H9 (cell line): ENCODE measurements around the gene SLC12A3. TPM values are rescaled to one million over a fixed set of nuclear protein-coding genes. Genes with fewer than 3 reads are reported as not detected.
A peak's percentile ranks its signal among the peaks of the same experiment; 100 is the strongest.

ENCODE experiments used
- DNase-seq: peaks from one replicate; pipeline ENCODE4 v3.0.0-alpha.2; 2017
- H2AFZ ChIP-seq: one replicate; pipeline ENCODE4 v1.6.1; 2013; ENCODE audit warnings: mild to moderate bottlenecking, low read length, control low read depth, moderate library complexity
- H2AK5ac ChIP-seq: 2 replicates; pipeline ENCODE4 v1.6.1; 2013; ENCODE audit warnings: low read length, control low read depth, mixed read lengths; ENCODE audit not compliant: insufficient read length
- H2BK120ac ChIP-seq: one replicate; pipeline ENCODE4 v1.6.1; 2013; ENCODE audit warnings: low read depth, mild to moderate bottlenecking, low read length, control low read depth, inconsistent platforms; ENCODE audit not compliant: poor library complexity, severe bottlenecking
- H2BK12ac ChIP-seq: 2 replicates; pipeline ENCODE4 v1.6.1; 2013; ENCODE audit warnings: low read length, control low read depth, mixed read lengths, low read depth; ENCODE audit not compliant: insufficient read length
- H2BK15ac ChIP-seq: 2 replicates; pipeline ENCODE4 v1.6.1; 2013; ENCODE audit warnings: low read depth, low read length, control low read depth
- H2BK20ac ChIP-seq: one replicate; pipeline ENCODE4 v1.6.1; 2013; ENCODE audit warnings: low read depth, mild to moderate bottlenecking, low read length, control low read depth, inconsistent platforms; ENCODE audit not compliant: poor library complexity, severe bottlenecking
- H2BK5ac ChIP-seq: 2 replicates; pipeline ENCODE4 v1.6.1; 2013; ENCODE audit warnings: low read length, control low read depth, mixed read lengths; ENCODE audit not compliant: insufficient read length
- H3K14ac ChIP-seq: 2 replicates; pipeline ENCODE4 v1.6.1; 2013; ENCODE audit warnings: low read length, control low read depth; ENCODE audit not compliant: insufficient read depth
- H3K18ac ChIP-seq: 2 replicates; pipeline ENCODE4 v1.6.1; 2013; ENCODE audit warnings: low read depth, mild to moderate bottlenecking, mixed read lengths, low read length, control low read depth; ENCODE audit not compliant: insufficient read length
- H3K23ac ChIP-seq: 2 replicates; pipeline ENCODE4 v1.6.1; 2013; ENCODE audit warnings: low read length, control low read depth, mixed read lengths, low read depth; ENCODE audit not compliant: insufficient read length
- H3K23me2 ChIP-seq: 2 replicates; pipeline ENCODE4 v1.6.1; 2013; ENCODE audit warnings: low read depth, mild to moderate bottlenecking, mixed read lengths, low read length, control low read depth; ENCODE audit not compliant: insufficient read length, poor library complexity, severe bottlenecking
- H3K27ac ChIP-seq: 2 replicates; pipeline ENCODE4 v1.5.1; 2013; ENCODE audit warnings: low read length, control low read depth, mixed read lengths, low read depth; ENCODE audit not compliant: insufficient read length
- H3K27me3 ChIP-seq: 2 replicates; pipeline ENCODE4 v1.6.1; 2013; ENCODE audit warnings: low read length, control low read depth, inconsistent platforms; ENCODE audit not compliant: insufficient read depth
- H3K4ac ChIP-seq: 2 replicates; pipeline ENCODE4 v1.6.1; 2013; ENCODE audit warnings: low read depth, mild to moderate bottlenecking, control low read depth, inconsistent platforms, low read length, moderate library complexity
- H3K4me1 ChIP-seq: 2 replicates; pipeline ENCODE4 v1.6.1; 2013; ENCODE audit warnings: low read length, control low read depth, inconsistent platforms; ENCODE audit not compliant: insufficient read depth
- H3K4me2 ChIP-seq: 2 replicates; pipeline ENCODE4 v1.6.1; 2013; ENCODE audit warnings: low read length, control low read depth, mixed read lengths; ENCODE audit not compliant: insufficient read length, insufficient read depth
- H3K56ac ChIP-seq: 2 replicates; pipeline ENCODE4 v1.6.1; 2013; ENCODE audit warnings: low read depth, mild to moderate bottlenecking, mixed read lengths, low read length, control low read depth; ENCODE audit not compliant: insufficient read length
- H3K79me1 ChIP-seq: 2 replicates; pipeline ENCODE4 v1.6.1; 2013; ENCODE audit warnings: low read depth, mild to moderate bottlenecking, moderate library complexity, low read length, control low read depth, inconsistent platforms; ENCODE audit not compliant: insufficient read depth, poor library complexity, severe bottlenecking
- H3K79me2 ChIP-seq: 2 replicates; pipeline ENCODE4 v1.6.1; 2013; ENCODE audit warnings: low read length, control low read depth, inconsistent platforms; ENCODE audit not compliant: insufficient read depth
- H3K9ac ChIP-seq: 2 replicates; pipeline ENCODE4 v1.6.1; 2013; ENCODE audit warnings: low read length, control low read depth, mixed read lengths; ENCODE audit not compliant: insufficient read length; ENCODE audit errors: extremely low read depth
- H3K9me3 ChIP-seq: one replicate; pipeline ENCODE4 v1.6.1; 2013; ENCODE audit warnings: low read depth, low read length, inconsistent platforms; ENCODE audit not compliant: control insufficient read depth
- H3T11ph ChIP-seq: one replicate; pipeline ENCODE4 v1.6.1; 2013; ENCODE audit warnings: mild to moderate bottlenecking, low read length, control low read depth, inconsistent platforms
- H4K20me1 ChIP-seq: one replicate; pipeline ENCODE4 v1.6.1; 2013; ENCODE audit not compliant: control insufficient read depth, insufficient read length, insufficient read depth
- H4K5ac ChIP-seq: 2 replicates; pipeline ENCODE4 v1.6.1; 2013; ENCODE audit warnings: low read depth, mild to moderate bottlenecking, mixed read lengths, low read length, control low read depth; ENCODE audit not compliant: insufficient read length
- H4K8ac ChIP-seq: replicated peaks from 2 replicates; pipeline ENCODE4 v1.6.1; 2013; ENCODE audit warnings: low read length, control low read depth, mixed read lengths, low read depth; ENCODE audit not compliant: insufficient read length
- H4K91ac ChIP-seq: 2 replicates; pipeline ENCODE4 v1.6.1; 2013; ENCODE audit warnings: low read depth, mild to moderate bottlenecking, moderate library complexity, mixed read lengths, low read length, control low read depth; ENCODE audit not compliant: insufficient read length
- H3K27ac Mint-ChIP-seq, 3 experiments: 2 replicates in 2 of 3; 3 replicates in 1 of 3; pipeline ENCODE4 v1.8.0; 2020 to 2021; ENCODE audit warnings: mixed read lengths in 3 of 3, mild to moderate bottlenecking in 1 of 3, moderate library complexity in 1 of 3
- H3K27me3 Mint-ChIP-seq: 2 replicates; pipeline ENCODE4 v1.8.0; 2021; ENCODE audit warnings: low read depth, mild to moderate bottlenecking, moderate library complexity, mixed read lengths
- H3K36me3 Mint-ChIP-seq, 3 experiments: 2 replicates in 2 of 3; 3 replicates in 1 of 3; pipeline ENCODE4 v1.8.0; 2020 to 2021; ENCODE audit warnings: low read depth in 3 of 3, mixed read lengths in 3 of 3; ENCODE audit not compliant: insufficient read depth in 1 of 3
- H3K4me1 Mint-ChIP-seq, 2 experiments: 2 replicates each; pipeline ENCODE4 v1.8.0; 2020; ENCODE audit warnings: mixed read lengths in 2 of 2
- H3K4me3 Mint-ChIP-seq, 2 experiments: 2 replicates in 1 of 2; 3 replicates in 1 of 2; pipeline ENCODE4 v1.8.0; 2020 to 2021; ENCODE audit warnings: mild to moderate bottlenecking in 2 of 2, mixed read lengths in 2 of 2, moderate library complexity in 1 of 2
- H3K9me3 Mint-ChIP-seq, 2 experiments: 2 replicates in 1 of 2; 3 replicates in 1 of 2; pipeline ENCODE4 v1.8.0; 2020; ENCODE audit warnings: mild to moderate bottlenecking in 2 of 2, mixed read lengths in 2 of 2, moderate library complexity in 1 of 2
- CTCF ChIP-seq: fragments of 200-600 bp; sonication (generic); conservative IDR thresholded peaks from 3 replicates; pipeline ENCODE4 v1.8.0; 2021; ENCODE audit warnings: antibody characterized with exemption, mild to moderate bottlenecking
- WGBS: extraction: QIAGEN DNeasy Blood & Tissue Kit; methylation state at CpG from one replicate; pipeline ENCODE4 v1.1.7; 2013; ENCODE audit warnings: missing lambda C conversion rate, low lambda C conversion rate, mixed read lengths; ENCODE audit not compliant: insufficient read length; ENCODE audit errors: extremely low coverage; 5-methylcytosine and 5-hydroxymethylcytosine counted together
- total RNA-seq: library from RNA; stranded (reverse); gene quantifications from 2 replicates; pipeline ENCODE4 v1.2.1, GENCODE V29; 2021

Gene SLC12A3
- total RNA-seq, 1 experiment from 2014 or later: not detected

GRCh38 chr16:56824331-56824730 is 40.7 kb upstream of the SLC12A3 start:
- Histone ChIP-seq H3K27me3 (no peaks in the 10 kb centered on the region), H2BK20ac (no peak overlapping the region), H3K9ac (no peak overlapping the region), H4K91ac (no peak overlapping the region), H3K18ac (no peak overlapping the region), H3K4me1 (no peaks in the 10 kb centered on the region), H2BK120ac (no peak overlapping the region), H3K56ac (no peak overlapping the region), H2AFZ (no peak overlapping the region), H4K5ac (no peak overlapping the region), H3K23ac (no peak overlapping the region), H3K23me2 (no peaks in the 10 kb centered on the region), H2BK15ac (no peak overlapping the region), H3K9me3 (no peaks in the 10 kb centered on the region), H3K79me2 (no peaks in the 10 kb centered on the region), H4K8ac (no peak overlapping the region), H2BK12ac (no peak overlapping the region), H3K79me1 (no peaks in the 10 kb centered on the region), H3K4ac (no peak overlapping the region), H3K4me2 (no peak overlapping the region), H3K14ac (no peak overlapping the region), H3T11ph (no peak overlapping the region), H4K20me1 (peaks cover 2% of the 10 kb centered on the region), H2AK5ac (no peak overlapping the region), H2BK5ac (no peak overlapping the region), H3K27ac (no peak overlapping the region)
- WGBS: no CpG with 5 or more reads among the region's 3 CpGs
- H3K9me3 Mint-ChIP-seq: no peaks in the 10 kb centered on the region
- H3K27ac Mint-ChIP-seq: peak overlapping the region in 2 of 3 experiments; percentile 13 to 92; a peak in 4 of 7 replicates
- peak; percentile 31; the same call in 1 of the 3 replicates for TF ChIP-seq CTCF
- H3K4me3 Mint-ChIP-seq: no peak overlapping the region
- H3K4me1 Mint-ChIP-seq: peaks cover 17 to 18% of the 10 kb centered on the region in 2 experiments
- no peaks in the 10 kb centered on the region for H3K27me3 Mint-ChIP-seq
- peaks cover 18 to 46% (median 29%) of the 10 kb centered on the region in 3 experiments; a peak in 6 of 7 replicates for H3K36me3 Mint-ChIP-seq
- no peak for DNase-seq
